GM12891 (cell line): ENCODE data around the gene STEAP1B.

Source experiments
- PAX5 ChIP-seq: IDR thresholded peaks from 2 replicates; pipeline ENCODE4 v1.6.1; 2011; ENCODE audit warnings: low read length, moderate library complexity, mild to moderate bottlenecking; ENCODE audit not compliant: insufficient read depth, severe bottlenecking
- POLR2AphosphoS5 ChIP-seq: IDR thresholded peaks from 2 replicates; pipeline ENCODE4 v1.6.1; 2011; ENCODE audit warnings: low read depth, low read length, control low read depth

GRCh38 chr7:22380333-22380732 is 119.7 kb downstream of the STEAP1B start:
- TF ChIP-seq POLR2AphosphoS5, result no peak
- TF ChIP-seq PAX5, result no peak
